Purkinje cell (primary cell): ENCODE measurements around the gene FGF4. TPM values are rescaled to one million over a fixed set of nuclear protein-coding genes. Genes with fewer than 3 reads are reported as not detected.

Experiments
- polyA plus RNA-seq: library from polyadenylated mRNA; unstranded; fragments of >200 nt; fragmentation: Nextera tagmentation; gene quantifications from 2 replicates; pipeline ENCODE4 v1.2.1, GENCODE V29; 2014

The FGF4 gene
- polyA plus RNA-seq: not detected in 2 replicates

GRCh38 chr11:69775163-69775755, at the start of gene FGF4:
TSS of gene FGF4 (minus strand) at chr11:69775341. CDS start at chr11:69775084, 257 bp downstream.

GRCh38 chr11:69818603-69819441, 43.7 kb upstream of the FGF4 start, which contains the start of gene FGF3:
TSS of gene FGF3 (minus strand) at chr11:69819416. CDS start at chr11:69818933, 483 bp downstream.

Other genes starting within 250 kb of the FGF4 start
- 0.21 and 0.82 TPM in 2 replicates for gene CCND1, start 134.2 kb downstream of the FGF4 start, polyA plus RNA-seq
- 11.6 and 12.3 TPM in 2 replicates for gene LTO1, start 100.0 kb downstream of the FGF4 start, polyA plus RNA-seq
- not detected in 2 replicates for gene FGF19, start 71.3 kb downstream of the FGF4 start, polyA plus RNA-seq
- gene FGF3, start 44.1 kb upstream of the FGF4 start, polyA plus RNA-seq: not detected in 2 replicates